ENCODE results near the gene LINC01488. TPM values are rescaled to one million over a fixed set of nuclear protein-coding genes. Genes with fewer than 3 reads are reported as not detected.
A peak's percentile ranks its signal among the peaks of the same experiment; 100 is the strongest.

Gene LINC01488
- total and polyA plus RNA-seq, 2 of the 13 experiments (the other 11 are each of a cell fraction or from before 2014, with no cell fraction given): 0.26 to 0.58 TPM

DNA sequence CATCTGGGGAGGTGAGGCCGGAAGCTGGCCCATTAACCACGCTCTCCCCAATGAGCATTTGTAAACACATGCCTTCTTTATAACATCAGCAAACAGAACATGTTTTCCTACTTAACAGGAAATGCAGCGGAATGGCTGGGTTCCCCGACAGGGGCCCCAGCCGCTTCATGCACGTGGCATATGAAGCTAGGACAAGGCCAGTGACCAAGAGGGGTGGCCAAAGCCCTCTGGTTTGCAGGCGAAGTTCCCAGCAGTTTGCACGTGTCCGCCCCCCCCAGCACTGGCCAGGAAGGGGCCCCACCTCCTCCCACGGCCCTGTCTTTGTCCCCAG, 38.7 kb upstream of the LINC01488 start (continued):
- TF ChIP-seq POGZ (CRISPR knock-in tag; IDR thresholded peaks at IDR 0.05) (no peak), KLF15 (CRISPR knock-in tag; IDR thresholded peaks at IDR 0.05; ENCODE audit: borderline replicate concordance) (no peak), MTA3 (CRISPR knock-in tag; IDR thresholded peaks at IDR 0.05) (no peak), HOXA3 (CRISPR knock-in tag; IDR thresholded peaks at IDR 0.05) (no peak), ZNF12 (CRISPR knock-in tag; IDR thresholded peaks at IDR 0.05) (no peak), ZNF136 (CRISPR knock-in tag; IDR thresholded peaks at IDR 0.05; ENCODE audit: low read depth) (no peak), FOSL1 (CRISPR knock-in tag; IDR thresholded peaks at IDR 0.05; ENCODE audit: borderline replicate concordance) (no peak), ZFP36L1 (CRISPR knock-in tag; IDR thresholded peaks at IDR 0.05) (peak; percentile 93), FOXK2 (IDR thresholded peaks at IDR 0.05) (no peak), KDM5A (IDR thresholded peaks at IDR 0.05; ENCODE audit: borderline replicate concordance, low read length) (no peak), ZNF180 (CRISPR knock-in tag; IDR thresholded peaks at IDR 0.05; ENCODE audit: borderline replicate concordance, low read depth) (no peak), ZSCAN21 (CRISPR knock-in tag; IDR thresholded peaks at IDR 0.05; ENCODE audit: borderline replicate concordance) (peak; percentile 69; the same call in 1 of the 2 replicates), FLYWCH1 (CRISPR knock-in tag; IDR thresholded peaks at IDR 0.05) (no peak), ZNF383 (CRISPR knock-in tag; IDR thresholded peaks at IDR 0.05; ENCODE audit: borderline replicate concordance) (no peak), ELF3 (CRISPR knock-in tag; IDR thresholded peaks at IDR 0.05) (peak; percentile 97), ZBTB7A (CRISPR knock-in tag; IDR thresholded peaks at IDR 0.05) (peak; percentile 69; the same call in 1 of the 2 replicates), ZSCAN30 (CRISPR knock-in tag; IDR thresholded peaks at IDR 0.05) (no peak)
- TF ChIP-seq, protein P1, sequence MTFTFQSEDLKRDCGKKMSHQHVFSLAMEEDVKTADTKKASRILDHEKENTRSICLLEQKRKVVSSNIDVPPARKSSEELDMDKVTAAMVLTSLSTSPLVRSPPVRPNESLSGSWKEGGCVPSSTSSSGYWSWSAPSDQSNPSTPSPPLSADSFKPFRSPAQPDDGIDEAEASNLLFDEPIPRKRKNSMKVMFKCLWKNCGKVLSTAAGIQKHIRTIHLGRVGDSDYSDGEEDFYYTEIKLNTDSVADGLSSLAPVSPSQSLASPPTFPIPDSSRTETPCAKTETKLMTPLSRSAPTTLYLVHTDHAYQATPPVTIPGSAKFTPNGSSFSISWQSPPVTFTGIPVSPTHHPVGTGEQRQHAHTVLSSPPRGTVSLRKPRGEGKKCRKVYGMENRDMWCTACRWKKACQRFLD (CRISPR knock-in tag; IDR thresholded peaks at IDR 0.05; ENCODE audit: borderline replicate concordance): no peak
- TF ChIP-seq, protein P2, sequence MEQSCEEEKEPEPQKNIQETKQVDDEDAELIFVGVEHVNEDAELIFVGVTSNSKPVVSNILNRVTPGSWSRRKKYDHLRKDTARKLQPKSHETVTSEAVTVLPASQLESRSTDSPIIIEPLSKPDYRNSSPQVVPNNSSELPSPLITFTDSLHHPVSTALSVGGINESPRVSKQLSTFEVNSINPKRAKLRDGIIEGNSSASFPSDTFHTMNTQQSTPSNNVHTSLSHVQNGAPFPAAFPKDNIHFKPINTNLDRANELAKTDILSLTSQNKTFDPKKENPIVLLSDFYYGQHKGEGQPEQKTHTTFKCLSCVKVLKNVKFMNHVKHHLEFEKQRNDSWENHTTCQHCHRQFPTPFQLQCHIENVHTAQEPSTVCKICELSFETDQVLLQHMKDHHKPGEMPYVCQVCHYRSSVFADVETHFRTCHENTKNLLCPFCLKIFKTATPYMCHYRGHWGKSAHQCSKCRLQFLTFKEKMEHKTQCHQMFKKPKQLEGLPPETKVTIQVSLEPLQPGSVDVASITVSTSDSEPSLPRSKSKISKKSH (CRISPR knock-in tag; IDR thresholded peaks at IDR 0.05; ENCODE audit: borderline replicate concordance): no peak; the same call in 1 of the 2 replicates
- TF ChIP-seq, protein P3, sequence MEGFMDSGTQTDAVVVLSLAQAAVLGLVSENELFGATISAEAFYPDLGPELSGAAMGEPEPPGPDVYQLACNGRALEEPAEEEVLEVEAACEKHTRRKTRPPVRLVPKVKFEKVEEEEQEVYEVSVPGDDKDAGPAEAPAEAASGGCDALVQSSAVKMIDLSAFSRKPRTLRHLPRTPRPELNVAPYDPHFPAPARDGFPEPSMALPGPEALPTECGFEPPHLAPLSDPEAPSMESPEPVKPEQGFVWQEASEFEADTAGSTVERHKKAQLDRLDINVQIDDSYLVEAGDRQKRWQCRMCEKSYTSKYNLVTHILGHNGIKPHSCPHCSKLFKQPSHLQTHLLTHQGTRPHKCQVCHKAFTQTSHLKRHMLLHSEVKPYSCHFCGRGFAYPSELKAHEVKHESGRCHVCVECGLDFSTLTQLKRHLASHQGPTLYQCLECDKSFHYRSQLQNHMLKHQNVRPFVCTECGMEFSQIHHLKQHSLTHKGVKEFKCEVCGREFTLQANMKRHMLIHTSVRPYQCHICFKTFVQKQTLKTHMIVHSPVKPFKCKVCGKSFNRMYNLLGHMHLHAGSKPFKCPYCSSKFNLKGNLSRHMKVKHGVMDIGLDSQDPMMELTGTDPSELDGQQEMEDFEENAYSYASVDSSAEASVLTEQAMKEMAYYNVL (CRISPR knock-in tag; IDR thresholded peaks at IDR 0.05; ENCODE audit: borderline replicate concordance): no peak; the same call in 1 of the 2 replicates
- TF ChIP-seq, protein P4, sequence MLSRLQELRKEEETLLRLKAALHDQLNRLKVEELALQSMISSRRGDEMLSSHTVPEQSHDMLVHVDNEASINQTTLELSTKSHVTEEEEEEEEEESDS (CRISPR knock-in tag; IDR thresholded peaks at IDR 0.05; ENCODE audit: borderline replicate concordance): 0 out of 2 replicates have a peak, but pooled peaks have one; percentile 47
- TF ChIP-seq, protein P5, sequence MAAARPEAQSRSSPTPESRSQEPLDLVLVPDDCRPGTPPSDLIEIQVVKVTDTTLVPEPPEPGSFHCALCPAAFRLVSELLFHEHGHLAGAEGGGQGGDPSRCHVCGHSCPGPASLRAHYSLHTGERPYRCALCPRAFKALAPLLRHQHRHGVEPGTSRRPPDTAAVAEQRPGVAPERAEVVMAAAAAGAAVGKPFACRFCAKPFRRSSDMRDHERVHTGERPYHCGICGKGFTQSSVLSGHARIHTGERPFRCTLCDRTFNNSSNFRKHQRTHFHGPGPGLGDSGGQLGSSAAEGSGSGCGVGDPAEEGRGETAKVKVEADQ (CRISPR knock-in tag; IDR thresholded peaks at IDR 0.05; ENCODE audit: borderline replicate concordance): no peak
- TF ChIP-seq, protein P6, sequence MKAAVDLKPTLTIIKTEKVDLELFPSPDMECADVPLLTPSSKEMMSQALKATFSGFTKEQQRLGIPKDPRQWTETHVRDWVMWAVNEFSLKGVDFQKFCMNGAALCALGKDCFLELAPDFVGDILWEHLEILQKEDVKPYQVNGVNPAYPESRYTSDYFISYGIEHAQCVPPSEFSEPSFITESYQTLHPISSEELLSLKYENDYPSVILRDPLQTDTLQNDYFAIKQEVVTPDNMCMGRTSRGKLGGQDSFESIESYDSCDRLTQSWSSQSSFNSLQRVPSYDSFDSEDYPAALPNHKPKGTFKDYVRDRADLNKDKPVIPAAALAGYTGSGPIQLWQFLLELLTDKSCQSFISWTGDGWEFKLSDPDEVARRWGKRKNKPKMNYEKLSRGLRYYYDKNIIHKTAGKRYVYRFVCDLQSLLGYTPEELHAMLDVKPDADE (CRISPR knock-in tag; IDR thresholded peaks at IDR 0.05): 0 out of 2 replicates have a peak, but pooled peaks have one; percentile 4
